Endothelial cell of coronary artery (primary cell): ENCODE results near the gene VPS29. TPM values are rescaled to one million over a fixed set of nuclear protein-coding genes. Genes with fewer than 3 reads are reported as not detected.

ENCODE experiments used
- total RNA-seq: library from RNA; depleted of rRNA; stranded (reverse); fragments of >200 nt; gene quantifications from 2 replicates; pipeline ENCODE4 v1.2.3, GENCODE V29; 2014

VPS29 gene
- total RNA-seq, result 64.0 and 71.7 TPM in 2 replicates

DNA sequence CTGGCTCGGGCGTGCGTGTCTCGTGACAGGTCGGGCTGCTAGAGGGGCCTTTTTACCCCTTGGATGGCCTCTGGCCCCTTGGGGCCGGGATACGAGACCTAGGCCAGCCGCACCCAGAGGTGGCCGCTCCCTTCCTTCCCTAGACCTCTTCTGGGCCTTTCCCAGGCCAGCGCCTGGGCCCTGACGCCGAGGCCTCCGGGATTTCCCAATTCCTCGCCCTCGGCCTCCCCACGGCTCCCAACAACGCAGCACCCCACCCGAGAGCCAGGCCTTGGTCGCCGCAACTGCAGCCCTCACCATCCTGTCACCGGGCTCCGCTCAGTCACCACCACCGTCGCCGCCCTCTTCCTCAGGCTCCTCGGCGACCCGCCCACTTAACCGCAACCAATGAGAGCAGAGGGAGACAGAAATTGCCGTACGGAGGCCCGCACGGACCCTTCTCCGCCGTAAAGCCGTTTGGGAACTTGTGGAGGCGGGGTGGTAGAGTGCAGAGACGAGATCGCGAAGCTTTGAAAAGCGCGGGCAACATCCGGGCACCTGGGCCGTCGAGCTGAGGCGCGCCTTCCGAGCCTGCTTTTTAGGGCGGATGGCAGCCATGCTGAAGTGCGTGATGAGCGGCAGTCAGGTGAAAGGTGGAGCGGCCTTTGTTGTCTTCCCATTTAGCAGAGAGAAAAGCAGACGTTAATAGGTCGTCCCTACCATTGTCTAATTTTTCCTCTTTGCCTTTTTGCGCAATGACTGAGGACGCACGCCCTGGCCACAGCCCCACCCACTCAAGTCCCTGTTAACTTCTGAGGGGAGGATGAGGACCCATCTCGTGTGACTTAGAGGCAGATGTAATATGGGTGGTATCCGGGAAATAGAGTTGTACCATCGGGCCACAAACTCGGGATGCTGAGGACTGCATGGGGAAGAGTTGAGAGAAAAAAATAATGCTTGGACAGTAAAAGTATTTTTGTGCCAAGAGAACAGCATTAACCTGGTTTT lies at the start of gene VPS29, which contains the start of gene RAD9B:
TSS of gene VPS29 (minus strand) at position 360 of the 987 bp plus-strand sequence. CDS start at position 300, 60 bp downstream.
TSS of gene RAD9B (plus strand) at position 580 of the 987 bp plus-strand sequence. CDS start at position 587, 7 bp downstream.

DNA sequence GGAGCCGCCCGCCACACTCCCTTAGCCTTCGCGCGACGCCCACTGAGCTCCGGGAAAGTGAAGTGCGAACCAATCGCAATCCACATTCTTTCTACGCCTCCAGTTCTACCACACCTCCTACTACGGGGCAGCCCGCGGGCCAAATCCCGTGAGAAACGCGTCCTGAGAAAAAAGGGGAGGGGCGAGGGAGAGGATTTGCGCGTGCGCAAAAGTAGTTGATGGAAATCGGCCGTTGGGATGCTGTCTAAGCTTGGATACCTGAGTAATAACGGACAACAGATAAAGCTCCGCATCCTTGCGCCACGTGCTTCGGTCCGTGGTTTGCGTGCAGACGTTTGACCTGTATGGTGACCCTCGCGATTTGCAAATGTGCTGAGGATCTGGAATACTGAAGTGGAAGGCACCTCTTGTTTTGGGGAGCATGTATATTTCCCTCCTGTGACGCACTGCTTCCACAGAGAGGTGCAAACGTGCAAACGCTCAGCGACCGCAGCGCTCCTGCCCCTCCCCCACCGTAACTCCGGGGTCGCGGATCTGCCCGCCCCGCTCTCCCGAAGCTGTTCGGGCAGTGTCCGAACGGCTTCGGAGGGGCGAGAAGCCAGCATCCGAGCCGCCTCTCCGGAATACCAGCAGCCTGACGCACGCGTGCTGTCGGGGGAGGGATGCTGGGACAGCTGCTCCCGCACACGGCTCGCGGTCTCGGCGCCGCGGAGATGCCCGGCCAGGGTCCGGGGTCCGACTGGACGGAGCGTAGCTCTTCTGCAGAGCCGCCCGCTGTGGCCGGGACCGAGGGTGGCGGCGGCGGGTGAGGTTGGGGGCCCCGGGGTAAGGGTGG lies 33.5 kb downstream of the VPS29 start, which contains the start of the genes FAM216A and GPN3:
TSS of gene FAM216A (plus strand) at position 632 of the 835 bp plus-strand sequence. CDS start at position 663, 31 bp downstream.
TSS of gene GPN3 (minus strand) at position 44 of the 835 bp plus-strand sequence. CDS start 54 bp downstream, outside the sequence.

DNA sequence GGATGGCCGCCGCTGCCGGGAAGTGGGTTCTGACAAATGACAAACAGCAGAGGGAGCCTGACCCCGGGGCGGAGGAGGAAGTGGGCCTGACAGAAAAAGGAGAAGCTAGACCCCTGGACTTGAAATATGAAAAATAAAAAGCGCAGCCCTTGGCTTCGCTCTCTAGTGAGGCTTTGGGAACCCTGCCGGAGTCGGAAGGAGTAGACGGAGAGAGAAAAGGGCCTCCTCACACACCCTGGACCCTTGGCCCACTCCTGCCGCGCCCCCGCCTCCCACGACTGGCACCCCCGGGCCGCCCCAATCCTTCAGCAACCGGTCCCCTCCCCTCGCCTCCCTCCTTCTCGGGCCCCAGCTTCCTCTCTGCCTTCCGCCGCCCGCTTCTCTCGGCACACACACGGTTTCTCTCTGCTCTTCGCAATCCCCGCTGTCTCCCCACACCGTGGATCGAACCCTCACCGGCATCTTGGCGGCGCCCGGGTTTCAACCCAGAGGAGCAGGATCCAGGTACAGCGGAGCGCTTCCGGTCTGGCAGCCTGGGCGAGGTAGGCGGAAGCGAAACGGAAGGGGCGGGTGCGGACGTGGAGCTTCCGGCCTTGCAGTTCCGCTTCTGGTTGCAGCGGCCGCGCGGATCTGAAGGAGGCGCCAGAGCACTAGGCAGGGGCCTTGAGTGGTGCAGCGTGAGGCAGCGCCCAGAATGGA lies 52.0 kb downstream of the VPS29 start, which contains the start of gene ARPC3:
TSS of gene ARPC3 (minus strand) at position 539 of the 699 bp plus-strand sequence. CDS start at position 462, 77 bp downstream.

Other genes starting within 250 kb of the VPS29 start
- 99.8 and 148 TPM in 2 replicates for gene ATP2A2, start 220.9 kb downstream of the VPS29 start, total RNA-seq
- 52.0 and 56.6 TPM in 2 replicates for gene ANAPC7, start 98.4 kb downstream of the VPS29 start, total RNA-seq
- 228 and 241 TPM in 2 replicates for gene ARPC3, start 51.8 kb downstream of the VPS29 start, total RNA-seq
- 16.2 and 19.9 TPM in 2 replicates for gene GPN3, start 33.9 kb downstream of the VPS29 start, total RNA-seq
- 10.3 and 13.7 TPM in 2 replicates for gene FAM216A, start 33.3 kb downstream of the VPS29 start, total RNA-seq
- 0.38 and 0.45 TPM in 2 replicates for gene RAD9B, start 220 bp upstream of the VPS29 start, total RNA-seq
- gene PPTC7, start 81.2 kb upstream of the VPS29 start, total RNA-seq, result 9.2 and 12.3 TPM in 2 replicates
- 8.0 and 13.0 TPM in 2 replicates for gene TCTN1, start 112.0 kb upstream of the VPS29 start, total RNA-seq
- 3.3 and 6.0 TPM in 2 replicates for gene HVCN1, start 187.0 kb upstream of the VPS29 start, total RNA-seq
- 94.5 and 124 TPM in 2 replicates for gene PPP1CC, start 240.8 kb upstream of the VPS29 start, total RNA-seq